Right atrium auricular region (tissue), 2 donors: ENCODE measurements around the gene RASGEF1C. TPM values are rescaled to one million over a fixed set of nuclear protein-coding genes. Genes with fewer than 3 reads are reported as not detected.

Experiments
- DNase-seq: peaks from one replicate; pipeline ENCODE4 v3.0.0-alpha.2; 2019; ENCODE audit warnings: low spot score
- H3K27ac ChIP-seq, 2 donors: fragments of 200-600 bp; sonication (generic); 1 replicate in 1 of 2; 2 replicates in 1 of 2; pipeline ENCODE4 v1.5.1; 2016 to 2019
- H3K27me3 ChIP-seq, 2 donors: fragments of 200-600 bp; sonication (generic); one replicate each; pipeline versions ENCODE4 v1.5.1 to v1.6.0; 2017 to 2019
- H3K36me3 ChIP-seq: fragments of 200-600 bp; sonication (generic); one replicate; pipeline ENCODE4 v1.5.1; 2016
- H3K4me1 ChIP-seq, 2 donors: fragments of 200-600 bp; sonication (generic); one replicate each; pipeline versions ENCODE4 v1.5.1 to v1.6.0; 2017 to 2019
- H3K4me3 ChIP-seq, 2 donors: fragments of 200-600 bp; sonication (generic); 1 replicate in 1 of 2; 2 replicates in 1 of 2; pipeline ENCODE4 v1.5.1; 2017 to 2019; ENCODE audit warnings: mild to moderate bottlenecking in 1 of 2, moderate library complexity in 1 of 2
- H3K9me3 ChIP-seq, 2 donors: fragments of 200-600 bp; sonication (generic); one replicate each; pipeline ENCODE4 v1.5.1; 2019
- CTCF ChIP-seq, 2 donors: fragments of 200-600 bp; sonication (generic); IDR thresholded peaks; one replicate each; pipeline ENCODE4 v1.5.1; 2019; ENCODE audit warnings: antibody characterized with exemption in 2 of 2
- total RNA-seq, 2 donors: library from RNA; depleted of rRNA; stranded (reverse); fragments of >200 nt; gene quantifications; one replicate each; pipeline ENCODE4 v1.1.0, GENCODE V29; 2016

The RASGEF1C gene
- total RNA-seq, 2 donors from 2014 or later: 0.55 to 0.67 TPM

- Histone ChIP-seq H3K27ac (no peak overlapping the region), H3K4me1 (no peaks in the 10 kb centered on the region), H3K4me3 (no peak overlapping the region), H3K9me3 (no peaks in the 10 kb centered on the region), H3K36me3 (no peaks in the 10 kb centered on the region), H3K27me3 (no peaks in the 10 kb centered on the region)
- no peak for TF ChIP-seq CTCF (IDR thresholded peaks at IDR 0.05)
- DNase-seq: no peak
Measured at GRCh38 chr5:180113660-180114303, 95.2 kb downstream of the RASGEF1C start.

- no peak overlapping the region for H3K27ac ChIP-seq
- H3K27me3 ChIP-seq: no peaks in the 10 kb centered on the region
- no peak overlapping the region for H3K4me3 ChIP-seq
- no peaks in the 10 kb centered on the region for H3K4me1 ChIP-seq
- H3K36me3 ChIP-seq: no peaks in the 10 kb centered on the region
- DNase-seq: no peak
- no peak for TF ChIP-seq CTCF (IDR thresholded peaks at IDR 0.05)
- peaks cover under 1 to 8% of the 10 kb centered on the region in 2 donors for H3K9me3 ChIP-seq
Measured at GRCh38 chr5:180112181-180112861, 96.7 kb downstream of the RASGEF1C start.

- no peaks in the 10 kb centered on the region for H3K27me3 ChIP-seq
- no peaks in the 10 kb centered on the region for H3K36me3 ChIP-seq
- no peak for DNase-seq
- H3K4me3 ChIP-seq: no peak overlapping the region
- TF ChIP-seq CTCF (IDR thresholded peaks at IDR 0.05): no peak
- no peak overlapping the region for H3K27ac ChIP-seq
- H3K9me3 ChIP-seq: peaks cover 9 to 16% of the 10 kb centered on the region in 2 donors
- H3K4me1 ChIP-seq: no peaks in the 10 kb centered on the region
Measured at GRCh38 chr5:180111273-180112002, 97.6 kb downstream of the RASGEF1C start.

GRCh38 chr5:180109920-180110319 is 99.1 kb downstream of the RASGEF1C start:
- Histone ChIP-seq H3K27me3 (no peaks in the 10 kb centered on the region), H3K36me3 (no peaks in the 10 kb centered on the region), H3K27ac (no peak overlapping the region), H3K4me1 (no peaks in the 10 kb centered on the region), H3K9me3 (peaks cover 9 to 25% of the 10 kb centered on the region in 2 donors), H3K4me3 (no peak overlapping the region)
- DNase-seq: no peak
- TF ChIP-seq CTCF (IDR thresholded peaks at IDR 0.05): no peak

GRCh38 chr5:180107005-180107404 is 102.0 kb downstream of the RASGEF1C start:
- Histone ChIP-seq H3K27ac (no peak overlapping the region), H3K4me1 (no peaks in the 10 kb centered on the region)

More at GRCh38 chr5:180107005-180107404, 102.0 kb downstream of the RASGEF1C start:
- no peaks in the 10 kb centered on the region for H3K27me3 ChIP-seq
- H3K4me3 ChIP-seq: no peak overlapping the region
- peaks cover 9 to 25% of the 10 kb centered on the region in 2 donors for H3K9me3 ChIP-seq
- no peak for TF ChIP-seq CTCF (IDR thresholded peaks at IDR 0.05)
- no peak for DNase-seq
- no peaks in the 10 kb centered on the region for H3K36me3 ChIP-seq
